Stimulated activated CD8-positive, alpha-beta memory T cell treated with anti-CD3 and anti-CD28 coated beads, Interleukin-12 subunit alpha, Interleukin-12 subunit beta, amount 100 ng/mL, for 4 hours (primary cell): ENCODE measurements around the gene ZG16B.

Experiments used
- DNase-seq: peaks from one replicate; pipeline ENCODE4 v3.0.0-alpha.2; 2020; ENCODE audit warnings: low read depth

The ZG16B gene

GRCh38 chr16:2806286-2806685, 23.8 kb upstream of the ZG16B start:
- no peak for DNase-seq

GRCh38 chr16:2808181-2808580, 21.9 kb upstream of the ZG16B start:
- no peak for DNase-seq

GRCh38 chr16:2809149-2809760, 20.8 kb upstream of the ZG16B start:
- DNase-seq = no peak

GRCh38 chr16:2810651-2811050, 19.5 kb upstream of the ZG16B start:
- DNase-seq = no peak

- no peak for DNase-seq
Observed at GRCh38 chr16:2811703-2812471, 18.2 kb upstream of the ZG16B start.

GRCh38 chr16:2813771-2814221, 16.3 kb upstream of the ZG16B start:
- no peak for DNase-seq

GRCh38 chr16:2814551-2815298, 15.4 kb upstream of the ZG16B start:
- no peak for DNase-seq

- no peak for DNase-seq
Observed at GRCh38 chr16:2815299-2815771, 14.8 kb upstream of the ZG16B start.

GRCh38 chr16:2816751-2817339, 13.3 kb upstream of the ZG16B start, which contains the start of gene PRSS21:
Gene PRSS21 (plus strand): TSS chr16:2817237. CDS start chr16:2817269, 32 bp downstream.
- peak; percentile 19 for DNase-seq

- DNase-seq = no peak
Observed at GRCh38 chr16:2817340-2818271, 12.5 kb upstream of the ZG16B start.

GRCh38 chr16:2818272-2818876, 11.7 kb upstream of the ZG16B start:
- DNase-seq = no peak

GRCh38 chr16:2819179-2819938, 10.7 kb upstream of the ZG16B start:
- no peak for DNase-seq

- DNase-seq = no peak
Observed at GRCh38 chr16:2819939-2820835, 9.9 kb upstream of the ZG16B start.

GRCh38 chr16:2820836-2821486, 9.1 kb upstream of the ZG16B start:
- no peak for DNase-seq

GRCh38 chr16:2821487-2822157, 8.5 kb upstream of the ZG16B start:
- DNase-seq = no peak

GRCh38 chr16:2822158-2822495, 8.0 kb upstream of the ZG16B start:
- no peak for DNase-seq

GRCh38 chr16:2822496-2822895, 7.6 kb upstream of the ZG16B start:
- no peak for DNase-seq

GRCh38 chr16:2824626-2825025, 5.5 kb upstream of the ZG16B start:
- no peak for DNase-seq
